Fibroblast of the aortic adventitia (primary cell): ENCODE results near the gene TREX2. TPM values are rescaled to one million over a fixed set of nuclear protein-coding genes. Genes with fewer than 3 reads are reported as not detected.

Source experiments
- DNase-seq: peaks from one replicate; pipeline ENCODE4 v3.0.0-alpha.2; 2010; ENCODE audit warnings: low read depth
- H3K4me3 ChIP-seq: 2 replicates; pipeline ENCODE4 v1.5.1; 2011; ENCODE audit warnings: low read depth, mild to moderate bottlenecking, control low read depth, low read length, moderate library complexity
- CTCF ChIP-seq: IDR thresholded peaks from 2 replicates; pipeline ENCODE4 v1.5.1; 2011; ENCODE audit warnings: mild to moderate bottlenecking, low read length, control low read depth, inconsistent platforms; ENCODE audit not compliant: insufficient read depth
- total RNA-seq: library from RNA; depleted of rRNA; stranded (reverse); fragments of >200 nt; gene quantifications from 2 replicates; pipeline ENCODE4 v1.2.3, GENCODE V29; 2012; ENCODE audit warnings: low replicate concordance

The TREX2 gene
- total RNA-seq, 1 donor = 1.3 TPM

- no peak overlapping the region for H3K4me3 ChIP-seq
- no peak for DNase-seq
- no peak for TF ChIP-seq CTCF
Measured at GRCh38 chrX:153457136-153457825, 11.4 kb upstream of the TREX2 start.

- no peak for TF ChIP-seq CTCF
- DNase-seq = no peak
- H3K4me3 ChIP-seq = no peak overlapping the region
Measured at GRCh38 chrX:153456704-153457103, 10.8 kb upstream of the TREX2 start.

GRCh38 chrX:153456161-153456560, 10.3 kb upstream of the TREX2 start:
- no peak for DNase-seq
- H3K4me3 ChIP-seq = no peak overlapping the region
- TF ChIP-seq CTCF = no peak

- DNase-seq = no peak
- no peak overlapping the region for H3K4me3 ChIP-seq
- no peak for TF ChIP-seq CTCF
Measured at GRCh38 chrX:153455571-153455970, 9.7 kb upstream of the TREX2 start.

GRCh38 chrX:153454901-153455550, 9.2 kb upstream of the TREX2 start:
- no peak for DNase-seq
- H3K4me3 ChIP-seq = no peak overlapping the region
- TF ChIP-seq CTCF = no peak

- TF ChIP-seq CTCF = no peak
- H3K4me3 ChIP-seq = no peak overlapping the region
- no peak for DNase-seq
Measured at GRCh38 chrX:153450949-153451277, 5.1 kb upstream of the TREX2 start.
